GM12878 (cell line): ENCODE measurements around the gene RNF32. TPM values are rescaled to one million over a fixed set of nuclear protein-coding genes. Genes with fewer than 3 reads are reported as not detected.

Experiments
- ATAC-seq: fragments of 200-7000 bp; cut with Tn5 transposase; 3 replicates; pipeline ENCODE4 v1.9.1; 2020; ENCODE audit warnings: mild to moderate bottlenecking, moderate library complexity
- BruUV-seq: library from RNA; stranded (reverse); fragments of 400-500 nt; replicated peaks from 2 replicates; lab custom pipeline; 2021; lab: Mats Ljungman, UMichigan
- CTCF ChIA-PET: fragments of 300-600 bp; sonication (Branson Sonifier 250); formaldehyde crosslinking; extraction: SDS; loops from one replicate; lab custom pipeline; 2021; ENCODE audit warnings: inconsistent platforms; lab: Yijun Ruan, JAX
- POLR2A ChIA-PET: fragments of 350-600 bp; formaldehyde crosslinking; extraction: SDS; loops from one replicate; lab custom pipeline; 2021; ENCODE audit warnings: inconsistent platforms; lab: Charles Lee
- RAD21 ChIA-PET: fragments of 300-600 bp; sonication (Branson Sonifier 250); formaldehyde crosslinking; loops from one replicate; lab custom pipeline; 2023; ENCODE audit warnings: antibody characterized with exemption; ENCODE audit not compliant: unreplicated experiment; lab: Charles Lee
- SMC1A ChIA-PET: fragments of 300-600 bp; sonication (Branson Sonifier 250); formaldehyde crosslinking; loops from one replicate; lab custom pipeline; 2023; ENCODE audit not compliant: unreplicated experiment, uncharacterized antibody; lab: Charles Lee
- DNase-seq: peaks from one replicate; pipeline ENCODE4 v3.0.0-alpha.2; 2011; ENCODE audit warnings: low read depth, low spot score
- FAIRE-seq: peaks from 3 replicates; lab custom pipeline; 2011; peaks lifted over from hg19 to GRCh38; lab: Jason Lieb, UNC
- H2AFZ ChIP-seq: 2 replicates; pipeline ENCODE4 v1.6.0; 2011; ENCODE audit warnings: low read depth, low read length, control low read depth; ENCODE audit not compliant: control insufficient read depth
- H3K27ac ChIP-seq: 2 replicates; pipeline ENCODE4 v1.5.1; 2011; ENCODE audit warnings: control low read depth; ENCODE audit not compliant: control insufficient read depth, insufficient read depth
- H3K27me3 ChIP-seq, 2 experiments: replicated peaks in 1 of 2; 2 replicates each; pipeline versions ENCODE4 v1.6.0 to v1.6.1; 2011; ENCODE audit warnings: low read length in 1 of 2; ENCODE audit not compliant: control insufficient read depth in 2 of 2, insufficient read depth in 2 of 2
- H3K36me3 ChIP-seq, 2 experiments: 2 replicates each; pipeline ENCODE4 v1.5.1; 2011; ENCODE audit warnings: low read length in 1 of 2; ENCODE audit not compliant: control insufficient read depth in 2 of 2, insufficient read depth in 2 of 2
- H3K4me1 ChIP-seq: 2 replicates; pipeline ENCODE4 v1.6.1; 2011; ENCODE audit warnings: mild to moderate bottlenecking, low read length, moderate library complexity, mixed read lengths; ENCODE audit not compliant: control insufficient read depth, insufficient read depth
- H3K4me2 ChIP-seq: 2 replicates; pipeline ENCODE4 v1.6.0; 2011; ENCODE audit warnings: control low read depth; ENCODE audit not compliant: control insufficient read depth, insufficient read depth
- H3K4me3 ChIP-seq: fragments of 200-600 bp; sonication (generic); 2 replicates; pipeline ENCODE4 v1.5.1; 2016
- H3K79me2 ChIP-seq: 2 replicates; pipeline ENCODE4 v1.6.0; 2011; ENCODE audit warnings: low read length; ENCODE audit not compliant: control insufficient read depth, insufficient read depth
- H3K9ac ChIP-seq: 2 replicates; pipeline ENCODE4 v1.8.0; 2011; ENCODE audit warnings: low read length, control low read depth, mixed read lengths; ENCODE audit not compliant: control insufficient read depth, insufficient read depth
- H3K9me3 ChIP-seq: replicated peaks from 3 replicates; pipeline ENCODE4 v1.5.1; 2011; ENCODE audit warnings: mild to moderate bottlenecking, low read length; ENCODE audit not compliant: control insufficient read depth, insufficient read depth
- H4K20me1 ChIP-seq: 2 replicates; pipeline ENCODE4 v1.6.0; 2011; ENCODE audit not compliant: control insufficient read depth, insufficient read depth
- ASH2L ChIP-seq: fragments of 300-600, 200-600 bp; sonication (generic); IDR thresholded peaks from 2 replicates; pipeline ENCODE4 v1.6.1; 2017; ENCODE audit warnings: low read depth, mild to moderate bottlenecking, borderline replicate concordance
- JUND ChIP-seq: IDR thresholded peaks from 2 replicates; pipeline ENCODE4 v1.6.1; 2012; ENCODE audit warnings: low read depth, mild to moderate bottlenecking, low read length, improper control_type of control experiment, moderate library complexity
- NFIC ChIP-seq: IDR thresholded peaks from 2 replicates; pipeline ENCODE4 v1.6.1; 2012; ENCODE audit warnings: low read depth, mild to moderate bottlenecking, inconsistent platforms, low read length, moderate library complexity
- NFXL1 ChIP-seq: fragments of 450-650 bp; IDR thresholded peaks from 2 replicates; pipeline ENCODE4 v1.6.1; 2017; ENCODE audit warnings: antibody characterized with exemption, mild to moderate bottlenecking, borderline replicate concordance
- NFYA ChIP-seq: IDR thresholded peaks from 2 replicates; pipeline ENCODE4 v1.6.1; 2011; ENCODE audit warnings: low read depth, mild to moderate bottlenecking, low read length, improper control_type of control experiment, borderline replicate concordance
- POLR2AphosphoS5 ChIP-seq: IDR thresholded peaks from 2 replicates; pipeline ENCODE4 v1.6.1; 2011; ENCODE audit warnings: mild to moderate bottlenecking, low read length, inconsistent platforms
- RAD51 ChIP-seq: fragments of 450-650 bp; IDR thresholded peaks from 2 replicates; pipeline ENCODE4 v1.6.1; 2016; ENCODE audit warnings: moderate library complexity, mild to moderate bottlenecking, inconsistent platforms
- RBBP5 ChIP-seq: fragments of 200-600 bp; sonication (generic); conservative IDR thresholded peaks from 2 replicates; pipeline ENCODE4 v1.6.1; 2016
- SIX5 ChIP-seq: IDR thresholded peaks from 2 replicates; pipeline ENCODE4 v1.6.1; 2011; ENCODE audit warnings: mild to moderate bottlenecking, low read depth, low read length, moderate library complexity; ENCODE audit not compliant: severe bottlenecking
- SMAD5 ChIP-seq: IDR thresholded peaks from 2 replicates; pipeline ENCODE4 v1.6.1; 2016; ENCODE audit warnings: antibody characterized with exemption, low read depth
- SUPT20H ChIP-seq: IDR thresholded peaks from 2 replicates; pipeline ENCODE4 v1.6.1; 2011; ENCODE audit warnings: low read depth, mild to moderate bottlenecking, low read length, moderate library complexity, borderline replicate concordance; ENCODE audit not compliant: control insufficient read depth
- USF1 ChIP-seq: IDR thresholded peaks from 2 replicates; pipeline ENCODE4 v1.6.1; 2011; ENCODE audit warnings: borderline replicate concordance, low read depth, mild to moderate bottlenecking, moderate library complexity, mixed read lengths, low read length; ENCODE audit not compliant: insufficient read depth; ENCODE audit errors: extremely low read length
- ZBTB4 ChIP-seq: fragments of 450-650 bp; formaldehyde crosslinking; IDR thresholded peaks from 2 replicates; pipeline ENCODE4 v1.4.0; 2022; ENCODE audit warnings: mild to moderate bottlenecking, moderate library complexity
- ZZZ3 ChIP-seq: IDR thresholded peaks from 2 replicates; pipeline ENCODE4 v1.6.1; 2011; ENCODE audit warnings: low read depth; ENCODE audit not compliant: control insufficient read depth, insufficient read length
- WGBS: methylation state at CpG from one replicate; pipeline ENCODE4 v1.1.6; 2016; ENCODE audit warnings: low lambda C conversion rate; ENCODE audit not compliant: insufficient replicate concordance, insufficient coverage; ENCODE audit errors: missing lambda C conversion rate; 5-methylcytosine and 5-hydroxymethylcytosine counted together
- in situ Hi-C: fragments of 300-500 bp; cut with MboI; formaldehyde crosslinking; loops from 9 replicates; pipeline ENCODE4 v1.14.3; 2018; ENCODE audit warnings: mixed read lengths
- intact Hi-C: fragments of 100-400 bp; cut with micrococcal nuclease; formaldehyde crosslinking; loops from one replicate; pipeline ENCODE4 v1.14.2; 2022; ENCODE audit not compliant: unreplicated experiment
- polyA plus RNA-seq, 11 experiments: library from polyadenylated mRNA; depleted of rRNA in 4 of 11; unstranded in 6 of 11; stranded (reverse) in 5 of 11; fragments of >200 nt; fragmentation: Nextera tagmentation in 4 of 11; fragmentation: Illumina TruSeq in 1 of 11; extraction: Ambion mirVana in 4 of 11; extraction: Trizol in 1 of 11; gene quantifications; 1 replicate in 1 of 11; 2 replicates in 10 of 11; pipeline versions ENCODE4 v1.2.1 to v1.2.3, GENCODE V29; 2011 to 2016; ENCODE audit warnings: inconsistent platforms in 2 of 11, missing spikeins in 2 of 11, low read depth in 1 of 11
- total RNA-seq, 4 experiments: library from RNA; depleted of rRNA in 3 of 4; stranded (reverse); fragments of >200 nt in 3 of 4; fragmentation: Illumina TruSeq in 1 of 4; extraction: Trizol in 1 of 4; gene quantifications; 2 replicates each; pipeline versions ENCODE4 v1.2.1 to v1.2.3, GENCODE V29; 2013 to 2021

RNF32 gene
- total and polyA plus RNA-seq, 10 of the 15 experiments (the other 5 are each of a cell fraction or from before 2014, with no cell fraction given): 2.5 to 7.2 (median 3.7) TPM

- SMC1A ChIA-PET: no interaction called here
- no peak overlapping the region for H3K4me2 ChIP-seq
- intact Hi-C loops (no loop called here), in situ Hi-C loops (no loop called here)
- CTCF ChIA-PET: no interaction called here
- no peaks in the 10 kb centered on the region for H3K4me1 ChIP-seq
- no peak for ATAC-seq
- H3K79me2 ChIP-seq: no peaks in the 10 kb centered on the region
- RAD21 ChIA-PET: no interaction called here
- H3K36me3 ChIP-seq: no peaks in the 10 kb centered on the region
- WGBS: 45% methylated on average over 2 of the region's 2 CpGs
- no peaks in the 10 kb centered on the region for H4K20me1 ChIP-seq
- H3K27ac ChIP-seq: no peak overlapping the region
- H3K4me3 ChIP-seq: no peak overlapping the region
- POLR2A ChIA-PET: interaction anchor here (0.6 kb wide), 1 partner anchor 506 kb away, joined by 3 read pairs; no protein-coding TSS in a partner anchor
- no peak overlapping the region for H3K9ac ChIP-seq
- H2AFZ ChIP-seq: no peak overlapping the region
- TF ChIP-seq SMAD5: no peak
- TF ChIP-seq NFYA: no peak
- TF ChIP-seq JUND: no peak
- TF ChIP-seq POLR2AphosphoS5: no peak
- TF ChIP-seq USF1: no peak
- no peak for TF ChIP-seq NFIC
- TF ChIP-seq NFXL1: no peak
- no peak for TF ChIP-seq RBBP5
- no peak for TF ChIP-seq ASH2L
- TF ChIP-seq ZZZ3: no peak
- TF ChIP-seq ZBTB4 (CRISPR knock-in tag): no peak
- no peak for TF ChIP-seq RAD51
- TF ChIP-seq SUPT20H: no peak
- no peak for TF ChIP-seq SIX5
- TF ChIP-seq, all 136 proteins: peak for 0
- no peak for FAIRE-seq
- no peaks in the 10 kb centered on the region for H3K27me3 ChIP-seq
- no TSS peak for BruUV-seq
- no peak for DNase-seq
- H3K9me3 ChIP-seq: peaks cover 7% of the 10 kb centered on the region; the same call in 2 of the 3 replicates
These were observed 10.7 kb upstream of the RNF32 start for GRCh38 chr7:156629873-156630272.
